GM12892 (cell line): ENCODE results near the gene ARPP19.

Experiments used
- POLR2A ChIP-seq: IDR thresholded peaks from 2 replicates; pipeline ENCODE4 v1.6.1; 2011; ENCODE audit warnings: low read depth, low read length, control low read depth
- POLR2AphosphoS5 ChIP-seq: IDR thresholded peaks from 2 replicates; pipeline ENCODE4 v1.6.1; 2011; ENCODE audit warnings: low read depth, low read length, control low read depth

DNA sequence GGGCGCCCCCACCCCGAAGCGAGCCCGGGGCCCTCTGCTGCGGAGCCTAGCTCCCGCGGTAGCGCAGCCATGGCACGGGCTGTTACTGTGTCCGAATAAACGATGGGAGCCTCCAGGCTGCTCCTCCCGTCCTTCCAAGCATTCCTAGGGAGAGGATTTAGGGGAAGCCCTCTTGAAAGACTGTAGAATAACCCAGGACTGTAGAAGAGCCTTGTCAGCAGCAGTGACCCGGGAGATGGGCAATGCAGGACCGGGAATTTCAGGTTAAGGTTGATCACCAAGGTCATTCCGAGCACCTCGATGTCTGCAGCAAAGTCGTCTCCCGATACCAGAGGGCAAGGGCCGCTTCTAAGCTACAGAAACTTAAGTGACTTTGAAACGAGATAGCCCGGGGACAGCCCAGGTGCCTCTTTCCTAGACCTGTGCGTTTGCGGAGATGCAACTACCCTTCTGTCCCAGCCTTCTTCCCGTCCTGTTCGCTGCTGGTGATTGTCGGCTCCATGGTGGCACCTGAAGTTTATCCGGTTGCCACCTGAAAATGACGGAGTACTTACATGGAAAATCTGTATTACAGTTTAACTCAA is 39.4 kb downstream of the ARPP19 start:
- no peak for TF ChIP-seq POLR2A
- TF ChIP-seq POLR2AphosphoS5, result no peak
